ENCODE data around the gene GLRX. TPM values are rescaled to one million over a fixed set of nuclear protein-coding genes. Genes with fewer than 3 reads are reported as not detected.

GLRX gene
- total RNA-seq, 6 experiments from 2014 or later: 139 to 183 (median 150) TPM

- H3K4me3 Mint-ChIP-seq: no peak overlapping the region; the same call in 1 of the 2 replicates
- no peaks in the 10 kb centered on the region for H3K27me3 Mint-ChIP-seq (ENCODE audit: insufficient read depth)
- TF ChIP-seq CTCF (IDR thresholded peaks at IDR 0.05): no peak
- no peak for DNase-seq
- H3K9me3 Mint-ChIP-seq: no peaks in the 10 kb centered on the region
- peak overlapping the region; percentile 73 for H3K27ac Mint-ChIP-seq
- H3K4me1 Mint-ChIP-seq (ENCODE audit: low read depth): peaks cover 47% of the 10 kb centered on the region
- peaks cover 53% of the 10 kb centered on the region for H3K36me3 Mint-ChIP-seq (ENCODE audit: low read depth)
Observed at GRCh38 chr5:95779611-95780010, 42.9 kb downstream of the GLRX start.

- Mint-ChIP-seq H3K4me3 (no peak overlapping the region), H3K27me3 (ENCODE audit: insufficient read depth) (no peaks in the 10 kb centered on the region), H3K4me1 (ENCODE audit: low read depth) (peaks cover 46% of the 10 kb centered on the region), H3K9me3 (no peaks in the 10 kb centered on the region), H3K27ac (peak overlapping the region; percentile 73), H3K36me3 (ENCODE audit: low read depth) (peaks cover 48% of the 10 kb centered on the region; the same call in 1 of the 2 replicates)
- no peak for TF ChIP-seq CTCF (IDR thresholded peaks at IDR 0.05)
- no peak for DNase-seq
Observed at GRCh38 chr5:95778713-95779436, 43.7 kb downstream of the GLRX start.

GRCh38 chr5:95777441-95777840 is 45.1 kb downstream of the GLRX start:
- no peak for DNase-seq
- Mint-ChIP-seq H3K4me1 (ENCODE audit: low read depth) (peaks cover 56% of the 10 kb centered on the region), H3K9me3 (no peaks in the 10 kb centered on the region), H3K27me3 (ENCODE audit: insufficient read depth) (no peaks in the 10 kb centered on the region), H3K27ac (no peak overlapping the region), H3K36me3 (ENCODE audit: low read depth) (peaks cover 55% of the 10 kb centered on the region), H3K4me3 (no peak overlapping the region)
- no peak for TF ChIP-seq CTCF (IDR thresholded peaks at IDR 0.05)

GRCh38 chr5:95773335-95774059 is 49.0 kb downstream of the GLRX start:
- peak overlapping the region; percentile 71 for H3K27ac Mint-ChIP-seq

GRCh38 chr5:95771892-95772291 is 50.6 kb downstream of the GLRX start:
- Mint-ChIP-seq H3K9me3 (no peaks in the 10 kb centered on the region), H3K36me3 (ENCODE audit: low read depth) (peaks cover 51% of the 10 kb centered on the region), H3K27ac (peak overlapping the region; percentile 14; the same call in 1 of the 2 replicates)

More at GRCh38 chr5:95773335-95774059, 49.0 kb downstream of the GLRX start:
- H3K36me3 Mint-ChIP-seq (ENCODE audit: low read depth): peaks cover 57% of the 10 kb centered on the region
- H3K4me1 Mint-ChIP-seq (ENCODE audit: low read depth): peaks cover 41% of the 10 kb centered on the region
- TF ChIP-seq CTCF (IDR thresholded peaks at IDR 0.05): no peak
- no peaks in the 10 kb centered on the region; the same call in 1 of the 2 replicates for H3K27me3 Mint-ChIP-seq (ENCODE audit: insufficient read depth)
- peak; percentile 57 for DNase-seq
- H3K4me3 Mint-ChIP-seq: peak overlapping the region; percentile 28
- no peaks in the 10 kb centered on the region for H3K9me3 Mint-ChIP-seq

More at GRCh38 chr5:95771892-95772291, 50.6 kb downstream of the GLRX start:
- H3K27me3 Mint-ChIP-seq (ENCODE audit: insufficient read depth): no peaks in the 10 kb centered on the region; the same call in 1 of the 2 replicates
- H3K4me3 Mint-ChIP-seq: no peak overlapping the region
- DNase-seq: no peak
- TF ChIP-seq CTCF (IDR thresholded peaks at IDR 0.05): no peak
- peaks cover 38% of the 10 kb centered on the region for H3K4me1 Mint-ChIP-seq (ENCODE audit: low read depth)

Data from HFFc6 (cell line).